ENCODE results near the gene ZFPM1.
A peak's percentile ranks its signal among the peaks of the same experiment; 100 is the strongest.
"Not testable (repeated sequence)": the region's sequence is repeated elsewhere in the genome, so short reads cannot be mapped to it uniquely, and the experiment has no call there.

ZFPM1 gene

GRCh38 chr16:88515925-88516594 is 63.0 kb downstream of the ZFPM1 start:
- no peak for DNase-seq

DNA sequence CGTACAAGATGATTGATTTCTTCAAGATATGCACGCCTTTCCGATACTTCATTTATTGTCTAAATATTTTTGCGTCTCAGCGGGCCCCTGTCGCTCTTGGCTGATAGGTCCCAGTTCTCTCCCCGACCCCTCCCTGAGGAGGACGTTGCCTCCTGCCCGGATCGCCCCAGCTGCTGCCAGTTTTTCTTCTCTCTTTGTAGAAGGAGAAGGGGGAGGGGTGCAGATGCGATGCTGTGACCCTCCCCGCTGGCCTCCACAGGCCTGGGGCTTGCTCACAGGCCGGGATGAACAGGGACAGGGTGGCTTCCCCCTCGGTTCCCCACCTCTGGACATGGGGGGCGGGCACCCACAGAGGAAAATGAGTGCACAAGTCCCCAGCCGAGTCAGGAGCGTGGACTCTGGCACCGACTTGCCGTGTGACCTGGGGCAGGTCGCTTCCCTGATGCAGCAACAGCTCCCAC is 63.6 kb downstream of the ZFPM1 start:
- DNase-seq, result no peak

GRCh38 chr16:88517208-88517774 is 64.2 kb downstream of the ZFPM1 start:
- DNase-seq, result not testable (repeated sequence)

- DNase-seq, result not testable (repeated sequence)
These were observed 65.5 kb downstream of the ZFPM1 start for GRCh38 chr16:88518411-88519111.

GRCh38 chr16:88519240-88519639 is 66.2 kb downstream of the ZFPM1 start:
- DNase-seq, result no peak

- no peak for DNase-seq
These were observed 67.0 kb downstream of the ZFPM1 start for GRCh38 chr16:88519938-88520653.

DNA sequence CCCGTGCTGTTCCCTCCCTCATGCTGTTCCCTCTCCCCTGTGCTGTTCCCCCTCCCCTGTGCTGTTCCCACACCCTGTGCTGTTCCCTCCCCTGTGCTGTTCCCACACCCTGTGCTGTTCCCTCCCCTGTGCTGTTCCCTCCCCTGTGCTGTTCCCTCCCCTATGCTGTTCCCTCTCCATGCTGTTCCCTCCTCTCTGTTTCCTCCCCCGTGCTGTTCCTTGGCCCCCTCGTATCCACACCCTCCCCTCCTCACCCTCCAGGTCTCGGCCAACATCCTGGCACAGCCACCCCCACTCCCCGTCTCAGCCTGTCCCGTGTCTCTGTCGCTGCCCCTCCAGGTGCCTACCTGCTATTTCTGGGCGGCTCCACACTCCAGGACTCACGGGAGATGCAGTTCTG is 68.6 kb downstream of the ZFPM1 start:
- no peak for DNase-seq

GRCh38 chr16:88522276-88522949 is 69.3 kb downstream of the ZFPM1 start:
- no peak for DNase-seq

GRCh38 chr16:88523309-88524161 is 70.5 kb downstream of the ZFPM1 start:
- no peak for DNase-seq

GRCh38 chr16:88524274-88524972 is 71.3 kb downstream of the ZFPM1 start:
- no peak for DNase-seq

DNA sequence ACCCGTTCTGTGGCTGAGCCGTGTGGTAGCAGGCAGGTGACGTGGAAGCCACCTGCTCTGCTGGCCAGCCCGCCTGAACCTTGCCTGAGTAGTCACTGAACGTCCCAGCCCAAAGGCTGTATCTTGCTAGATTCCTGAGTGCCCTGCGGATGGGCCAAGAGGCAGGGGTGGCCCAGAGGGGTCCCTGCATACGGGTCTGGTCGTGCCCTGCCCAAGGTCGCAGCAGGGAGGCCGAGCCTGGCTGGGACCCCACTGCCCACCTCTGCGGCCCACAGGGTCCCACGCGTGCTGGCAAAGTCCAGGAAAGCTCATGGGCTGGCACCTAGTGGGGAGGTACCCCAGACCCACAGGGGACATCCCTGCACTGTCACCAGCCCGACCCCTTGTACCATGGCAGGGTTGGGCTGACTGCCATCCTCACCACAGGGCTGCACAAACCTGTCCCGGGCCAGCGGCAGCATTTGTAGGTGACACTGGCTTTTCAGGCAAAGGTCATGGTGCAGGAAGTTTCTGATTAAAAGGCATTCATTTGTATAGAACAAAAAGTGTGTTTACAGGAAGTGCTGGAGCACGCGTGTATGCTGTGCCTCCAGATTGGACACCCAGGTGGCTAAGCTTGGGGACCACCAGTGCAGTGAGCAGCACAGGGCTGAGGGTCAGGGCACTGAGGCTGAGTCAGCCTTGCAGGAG is 72.0 kb downstream of the ZFPM1 start:
- DNase-seq, result no peak

- no peak for DNase-seq
These were observed 72.5 kb downstream of the ZFPM1 start for GRCh38 chr16:88525663-88525990.

- no peak for DNase-seq
These were observed 73.2 kb downstream of the ZFPM1 start for GRCh38 chr16:88526008-88526905.

DNA sequence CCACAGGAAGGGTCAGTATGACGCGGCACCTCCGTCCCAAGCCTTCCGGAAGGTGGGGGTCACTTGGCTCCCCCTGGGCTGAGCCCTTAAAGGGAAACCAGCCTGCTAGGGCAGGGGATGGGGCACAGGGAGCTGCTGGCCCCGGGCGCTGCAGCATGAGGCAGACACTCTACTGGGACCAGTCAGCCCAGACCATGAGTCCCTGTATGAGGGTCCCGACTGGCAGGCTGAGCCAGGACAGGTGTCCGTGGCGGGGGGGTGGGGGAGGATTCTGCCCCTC is 73.8 kb downstream of the ZFPM1 start:
- DNase-seq, result no peak

DNA sequence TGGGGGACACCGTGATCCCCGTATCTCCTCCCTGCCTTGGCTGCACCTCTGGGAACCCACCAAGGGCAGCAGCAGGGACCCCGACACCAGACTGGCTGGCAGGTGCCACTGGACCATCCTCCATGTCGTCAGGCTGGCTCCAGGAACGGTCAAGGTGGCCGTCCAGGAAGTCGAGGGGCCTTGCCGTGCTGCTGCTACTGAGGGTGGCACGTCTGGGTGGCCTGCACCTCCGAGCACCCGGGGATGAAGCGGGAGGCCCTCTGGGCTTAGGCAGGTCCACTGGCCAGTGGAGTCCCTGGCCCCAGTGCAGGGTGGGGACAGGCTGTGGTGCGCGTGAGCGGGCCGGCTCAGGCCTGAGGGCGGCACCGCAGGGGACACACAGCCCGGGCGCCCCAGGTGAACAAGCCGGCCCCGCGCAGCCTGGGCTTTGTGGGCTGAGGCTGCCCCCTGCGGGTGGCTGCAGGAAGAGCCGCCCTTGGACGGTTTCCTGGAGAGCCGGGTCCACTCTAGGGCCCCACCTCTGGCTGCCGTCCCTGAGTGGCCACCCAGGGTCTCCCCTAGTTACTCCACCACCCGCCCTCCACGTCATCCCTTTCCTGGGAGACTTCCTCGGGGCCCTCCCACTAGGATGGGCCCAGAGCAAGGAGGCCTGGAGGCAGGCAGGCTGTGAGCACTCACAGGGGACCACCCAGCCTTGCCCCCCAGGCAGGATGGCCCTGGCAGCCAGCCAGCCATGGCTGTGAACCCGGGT is 74.3 kb downstream of the ZFPM1 start:
- peak; percentile 57 for DNase-seq

DNA sequence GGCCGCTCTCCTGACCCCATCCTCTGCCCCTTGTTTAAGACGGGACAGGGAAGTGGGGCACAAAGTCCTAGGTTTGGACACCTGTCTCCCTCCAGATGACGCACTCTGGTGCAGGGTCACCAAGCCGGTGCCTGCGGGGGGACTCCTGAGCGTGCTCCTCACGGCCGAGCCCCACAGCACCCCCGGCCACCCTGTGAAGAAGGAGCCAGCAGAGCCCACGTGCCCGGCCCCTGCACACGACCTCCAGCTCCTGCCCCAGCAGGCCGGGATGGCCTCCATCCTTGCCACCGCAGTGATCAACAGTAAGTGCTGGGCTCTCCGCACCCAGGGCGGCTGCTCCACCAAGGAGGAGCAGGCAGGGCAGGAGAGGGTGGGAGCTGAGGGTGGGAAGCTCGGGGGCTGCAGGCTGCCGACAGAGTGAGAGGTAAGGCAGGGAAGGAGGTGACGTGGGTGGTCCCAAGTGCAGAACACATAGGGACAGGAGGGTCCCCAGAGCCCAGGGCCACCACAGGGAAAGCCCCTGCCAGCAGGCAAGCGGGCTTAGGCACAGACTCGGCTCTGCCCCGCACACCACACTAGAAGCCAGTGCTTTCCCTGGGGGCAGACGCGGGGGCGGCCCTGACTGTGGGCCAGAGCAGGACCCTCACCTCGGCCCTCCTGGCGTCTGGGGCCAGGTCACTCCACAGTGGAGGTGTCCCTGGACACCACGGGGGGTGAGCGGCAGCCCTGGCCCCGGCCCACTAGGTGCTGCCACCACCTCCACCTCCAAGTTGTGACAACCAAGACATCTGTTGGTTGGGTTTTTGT is 75.1 kb downstream of the ZFPM1 start:
- DNase-seq, result no peak

DNA sequence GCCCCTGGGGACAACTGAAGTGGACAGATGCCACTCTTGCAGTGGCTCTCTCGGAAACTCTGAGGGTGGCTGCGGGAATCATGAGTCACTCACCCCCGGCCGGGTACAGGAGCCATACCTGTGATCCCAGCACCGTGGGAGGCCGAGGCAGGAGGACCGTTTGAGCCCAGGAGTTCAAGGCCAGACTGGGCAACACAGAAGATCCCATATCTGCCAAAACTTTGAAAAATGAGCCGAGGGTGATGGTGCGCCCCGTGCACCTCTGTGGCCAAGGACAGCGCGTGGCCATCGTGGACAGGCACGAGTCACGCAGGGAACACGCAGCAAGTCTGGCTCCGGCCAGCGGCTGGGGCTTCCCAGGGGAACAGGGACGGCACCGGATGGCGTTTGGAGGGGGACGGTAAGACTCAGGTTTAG is 75.8 kb downstream of the ZFPM1 start:
- DNase-seq, result no peak

GRCh38 chr16:88529596-88529995 is 76.5 kb downstream of the ZFPM1 start:
- DNase-seq, result no peak
